ENCODE results near the gene SHFL. TPM values are rescaled to one million over a fixed set of nuclear protein-coding genes. Genes with fewer than 3 reads are reported as not detected.

Gene SHFL
- total and polyA plus RNA-seq, 2 of the 8 experiments (the other 6 are each of a cell fraction or from before 2014, with no cell fraction given) = 25.3 to 37.1 TPM

GRCh38 chr19:10120538-10121189, 34.5 kb downstream of the SHFL start:
- H3K4me3 ChIP-seq (ENCODE audit: extremely low read depth in 1 of 4, insufficient read depth in 2 of 4, low read depth in 3 of 4, low read length in 4 of 4) = no peak overlapping the region
- 0 out of 2 replicates have a peak, but pooled peaks cover 2% of the 10 kb centered on the region for H3K79me1 ChIP-seq (ENCODE audit: low read depth, low read length)
- peaks cover 17 to 23% (median 21%) of the 10 kb centered on the region in 4 experiments; a peak in 6 of 8 replicates for H3K36me3 ChIP-seq (ENCODE audit: control insufficient read depth in 2 of 4, insufficient read depth in 4 of 4, low read length in 3 of 4)
- H4K8ac ChIP-seq (ENCODE audit: extremely low read depth, insufficient read depth, low read length) = no peak overlapping the region
- H3K4me2 ChIP-seq (ENCODE audit: insufficient read depth in 1 of 2, low read depth in 2 of 2, low read length in 2 of 2) = no peak overlapping the region
- no peak overlapping the region for H2BK12ac ChIP-seq (ENCODE audit: low read depth, low read length)
- no peak overlapping the region for H2BK5ac ChIP-seq (ENCODE audit: low read depth, low read length)
- H3K9ac ChIP-seq (replicated peaks in 1 of 4; ENCODE audit: extremely low read depth in 1 of 4, low read depth in 3 of 4, low read length in 3 of 4) = no peak overlapping the region
- H3K14ac ChIP-seq (ENCODE audit: insufficient read length) = no peak overlapping the region
- ChIA-PET POLR2A (ENCODE audit: partially characterized antibody) (interaction anchor here (1.1 to 29.1 kb wide), 7 partner anchors 8 to 131 kb away, joined by 3 to 412 read pairs (median 5); partner anchors contain the start of genes ANGPTL6, P2RY11 and PPAN), CTCF (ENCODE audit: partially characterized antibody) (interaction anchor here (0.5 to 1.8 kb wide), 20 partner anchors 9 to 528 kb away, joined by 3 to 8 read pairs (median 4); partner anchors contain the start of genes ICAM1 and PPAN)
- TF ChIP-seq CEBPB (IDR thresholded peaks at IDR 0.05; ENCODE audit: low read depth, low read length) (no peak), JUND (IDR thresholded peaks at IDR 0.05; ENCODE audit: low read length) (no peak), CBX5 (IDR thresholded peaks at IDR 0.05; ENCODE audit: low read depth, low read length) (no peak), TEAD4 (IDR thresholded peaks at IDR 0.05; ENCODE audit: low read depth, low read length) (no peak), YY1 (IDR thresholded peaks at IDR 0.05; ENCODE audit: low read depth, low read length) (no peak), RNF2 (IDR thresholded peaks at IDR 0.05; ENCODE audit: borderline replicate concordance, low read depth, low read length, missing control alignments, poor library complexity, severe bottlenecking) (no peak), CHD2 (IDR thresholded peaks at IDR 0.05; ENCODE audit: low read length) (no peak)
- TF ChIP-seq, protein P1, sequence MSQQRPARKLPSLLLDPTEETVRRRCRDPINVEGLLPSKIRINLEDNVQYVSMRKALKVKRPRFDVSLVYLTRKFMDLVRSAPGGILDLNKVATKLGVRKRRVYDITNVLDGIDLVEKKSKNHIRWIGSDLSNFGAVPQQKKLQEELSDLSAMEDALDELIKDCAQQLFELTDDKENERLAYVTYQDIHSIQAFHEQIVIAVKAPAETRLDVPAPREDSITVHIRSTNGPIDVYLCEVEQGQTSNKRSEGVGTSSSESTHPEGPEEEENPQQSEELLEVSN (IDR thresholded peaks at IDR 0.05) = no peak
- TF ChIP-seq, protein P2, sequence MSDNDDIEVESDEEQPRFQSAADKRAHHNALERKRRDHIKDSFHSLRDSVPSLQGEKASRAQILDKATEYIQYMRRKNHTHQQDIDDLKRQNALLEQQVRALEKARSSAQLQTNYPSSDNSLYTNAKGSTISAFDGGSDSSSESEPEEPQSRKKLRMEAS (IDR thresholded peaks at IDR 0.05) = no peak
- no peak overlapping the region for H4K5ac ChIP-seq (ENCODE audit: insufficient read length, low read depth, low read length)
- FAIRE-seq = no peak
- H3K18ac ChIP-seq (ENCODE audit: extremely low read depth, low read length) = no peak overlapping the region
- no peak overlapping the region for H3K27ac ChIP-seq (ENCODE audit: low read depth, low read length)
- H4K20me1 ChIP-seq (replicated peaks in 1 of 2; ENCODE audit: control insufficient read depth in 1 of 2, insufficient read depth in 2 of 2, low read length in 2 of 2) = peaks cover 6 to 10% of the 10 kb centered on the region in 2 experiments
- H2AK5ac ChIP-seq (ENCODE audit: low read depth, low read length) = no peak overlapping the region
- WGBS, 2 experiments (ENCODE audit: extremely low coverage in 1 of 2, insufficient coverage in 1 of 2, insufficient read length in 1 of 2, insufficient replicate concordance in 2 of 2, low coverage in 1 of 2, low lambda C conversion rate in 2 of 2, missing lambda C conversion rate in 1 of 2) = 90% methylated on average over 9 of the region's 9 CpGs; no CpG with 5 or more reads in 1 of the 2 experiments
- no peaks in the 10 kb centered on the region for H3K27me3 ChIP-seq (replicated peaks in 1 of 4; ENCODE audit: control insufficient read depth in 3 of 4, extremely low read depth in 1 of 4, insufficient read depth in 3 of 4, low read length in 3 of 4)
- H3K4ac ChIP-seq (replicated peaks; ENCODE audit: insufficient read length, low read depth, low read length) = no peak overlapping the region
- H3K79me2 ChIP-seq (ENCODE audit: control insufficient read depth in 1 of 2, insufficient read depth in 2 of 2, low read length in 2 of 2) = peaks cover 0 to 12% of the 10 kb centered on the region in 2 experiments; a peak in 2 of 4 replicates
- H4K91ac ChIP-seq (replicated peaks; ENCODE audit: insufficient read length, low read length) = no peak overlapping the region
- no peak overlapping the region for H3K56ac ChIP-seq (replicated peaks; ENCODE audit: insufficient read length, low read depth, low read length)
- H3K23me2 ChIP-seq (ENCODE audit: low read depth, low read length) = peaks cover 5% of the 10 kb centered on the region
- no peak overlapping the region for H3K23ac ChIP-seq (ENCODE audit: insufficient read length)
- H2BK15ac ChIP-seq (ENCODE audit: low read length) = no peak overlapping the region
- peaks cover 0 to 7% (median 1%) of the 10 kb centered on the region in 4 experiments; a peak in 2 of 7 replicates for H3K4me1 ChIP-seq (replicated peaks in 1 of 4; ENCODE audit: control insufficient read depth in 3 of 4, insufficient read depth in 4 of 4, low read length in 3 of 4)
- DNase-seq (ENCODE audit: low read depth in 1 of 2, low spot score in 2 of 2) = no peak
- no peaks in the 10 kb centered on the region for H3K9me3 ChIP-seq (ENCODE audit: insufficient read depth in 2 of 2, low read depth in 1 of 2, low read length in 1 of 2)
- no peak overlapping the region for H2BK120ac ChIP-seq (replicated peaks; ENCODE audit: low read depth, low read length)
- H2BK20ac ChIP-seq (ENCODE audit: low read length) = no peak overlapping the region
- no peak overlapping the region for H2AFZ ChIP-seq (ENCODE audit: low read length)
